DND-41 (cell line): ENCODE results near the gene AP1M1.

Source experiments
- CTCF ChIP-seq: IDR thresholded peaks from 2 replicates; pipeline ENCODE4 v1.5.1; 2012; ENCODE audit warnings: borderline replicate concordance, low read length, moderate library complexity, mild to moderate bottlenecking; ENCODE audit not compliant: poor library complexity, severe bottlenecking; ENCODE audit errors: extremely low read depth
- EZH2 ChIP-seq: IDR thresholded peaks from 3 replicates; pipeline ENCODE4 v1.6.1; 2012; ENCODE audit warnings: borderline replicate concordance, low read depth, mild to moderate bottlenecking, moderate library complexity, low read length, inconsistent platforms; ENCODE audit not compliant: severe bottlenecking

GRCh38 chr19:16155128-16155527 lies 42.6 kb upstream of the AP1M1 start:
- TF ChIP-seq CTCF: no peak
- TF ChIP-seq EZH2: no peak
